DND-41 (cell line): ENCODE measurements around the gene PUS7.

Experiments used
- CTCF ChIP-seq: IDR thresholded peaks from 2 replicates; pipeline ENCODE4 v1.5.1; 2012; ENCODE audit warnings: borderline replicate concordance, low read length, moderate library complexity, mild to moderate bottlenecking; ENCODE audit not compliant: poor library complexity, severe bottlenecking; ENCODE audit errors: extremely low read depth
- EZH2 ChIP-seq: IDR thresholded peaks from 3 replicates; pipeline ENCODE4 v1.6.1; 2012; ENCODE audit warnings: borderline replicate concordance, low read depth, mild to moderate bottlenecking, moderate library complexity, low read length, inconsistent platforms; ENCODE audit not compliant: severe bottlenecking

- TF ChIP-seq CTCF, result no peak
- TF ChIP-seq EZH2, result no peak
Observed at GRCh38 chr7:105512415-105512814, 9.7 kb downstream of the PUS7 start.
